B cell (primary cell): ENCODE measurements around the gene ABHD16A. TPM values are rescaled to one million over a fixed set of nuclear protein-coding genes. Genes with fewer than 3 reads are reported as not detected.
A peak's percentile ranks its signal among the peaks of the same experiment; 100 is the strongest.

ENCODE experiments used
- ATAC-seq: fragments of 200-7000 bp; cut with Tn5 transposase; one replicate; pipeline ENCODE4 v1.10.0; 2021; ENCODE audit warnings: low read depth, mild to moderate bottlenecking, moderate number of reproducible peaks, moderate library complexity
- CTCF ChIA-PET: fragments of 350-600 bp; sonication (Branson Sonifier 250); formaldehyde crosslinking; loops from one replicate; lab custom pipeline; 2021; ENCODE audit warnings: antibody characterized with exemption, inconsistent platforms; lab: Charles Lee
- POLR2A ChIA-PET: fragments of 350-600 bp; sonication (Branson Sonifier 250); formaldehyde crosslinking; loops from one replicate; lab custom pipeline; 2021; ENCODE audit warnings: antibody characterized with exemption; lab: Charles Lee
- DNase-seq: peaks from one replicate; pipeline ENCODE4 v3.0.0; 2013
- H2AFZ ChIP-seq: 2 replicates; pipeline ENCODE4 v1.6.1; 2012; ENCODE audit warnings: mild to moderate bottlenecking, low read depth, low read length; ENCODE audit not compliant: insufficient read depth, poor library complexity, severe bottlenecking
- H3K27ac ChIP-seq, 2 donors: 1 replicate in 1 of 2; 2 replicates in 1 of 2; pipeline ENCODE4 v1.5.1; 2012 to 2013; ENCODE audit warnings: low read length in 2 of 2, mild to moderate bottlenecking in 2 of 2, moderate library complexity in 1 of 2
- H3K27me3 ChIP-seq, 4 experiments: fragments of 200-600 bp in 1 of 4; sonication (generic) in 1 of 4; replicated peaks in 1 of 4; 1 replicate in 2 of 4; 2 replicates in 2 of 4; pipeline versions ENCODE4 v1.6.1 to v1.7.0; 2013 to 2016; ENCODE audit warnings: low read length in 3 of 4, mild to moderate bottlenecking in 2 of 4, mixed read lengths in 1 of 4, moderate library complexity in 1 of 4; ENCODE audit not compliant: insufficient read depth in 4 of 4, control insufficient read depth in 3 of 4; ENCODE audit errors: control extremely low read depth in 1 of 4
- H3K36me3 ChIP-seq, 2 experiments: replicated peaks in 1 of 2; 1 replicate in 1 of 2; 2 replicates in 1 of 2; pipeline versions ENCODE4 v1.6.1 to v1.7.1; 2013; ENCODE audit warnings: low read length in 1 of 2; ENCODE audit not compliant: insufficient read depth in 2 of 2, control insufficient read depth in 1 of 2; ENCODE audit errors: control extremely low read depth in 1 of 2, extremely low read depth in 1 of 2
- H3K4me1 ChIP-seq, 2 donors: fragments of 200-600 bp in 1 of 2; sonication (generic) in 1 of 2; 1 replicate in 1 of 2; 2 replicates in 1 of 2; pipeline versions ENCODE4 v1.5.1 to v1.6.1; 2013 to 2017; ENCODE audit warnings: low read length in 2 of 2; ENCODE audit not compliant: control insufficient read depth in 2 of 2, insufficient read depth in 2 of 2
- H3K4me2 ChIP-seq: replicated peaks from 2 replicates; pipeline ENCODE3; 2012; ENCODE audit warnings: mild to moderate bottlenecking, low read depth, low read length; ENCODE audit not compliant: poor library complexity, severe bottlenecking
- H3K4me3 ChIP-seq, 5 experiments: fragments of 200-600 bp in 1 of 5; sonication (generic) in 1 of 5; 1 replicate in 3 of 5; 2 replicates in 2 of 5; pipeline versions ENCODE4 v1.5.1 to v1.7.0; 2011 to 2016; ENCODE audit warnings: low read length in 4 of 5, mild to moderate bottlenecking in 4 of 5, low read depth in 2 of 5, control low read depth in 1 of 5, moderate library complexity in 1 of 5; ENCODE audit not compliant: insufficient read depth in 1 of 5; ENCODE audit errors: control extremely low read depth in 1 of 5, extremely low read depth in 1 of 5
- H3K79me2 ChIP-seq: fragments of 200-600 bp; sonication (generic); one replicate; pipeline ENCODE4 v1.6.0; 2016; ENCODE audit warnings: low read length; ENCODE audit not compliant: control insufficient read depth, insufficient read depth
- H3K9ac ChIP-seq: fragments of 200-600 bp; sonication (generic); 2 replicates; pipeline ENCODE4 v1.6.1; 2017; ENCODE audit warnings: mild to moderate bottlenecking, low read length, moderate library complexity
- H3K9me3 ChIP-seq, 3 donors: one replicate each; pipeline versions ENCODE4 v1.6.1 to v1.7.1; 2013; ENCODE audit warnings: low read length in 2 of 3; ENCODE audit not compliant: control insufficient read depth in 2 of 3, insufficient read depth in 1 of 3; ENCODE audit errors: control extremely low read depth in 1 of 3
- H4K20me1 ChIP-seq: 2 replicates; pipeline ENCODE4 v1.6.0; 2012; ENCODE audit warnings: mild to moderate bottlenecking, low read length; ENCODE audit not compliant: insufficient read depth, control insufficient read depth, poor library complexity, severe bottlenecking
- H3K27ac Mint-ChIP-seq: one replicate; pipeline ENCODE4 v1.8.0; 2021; ENCODE audit warnings: mixed read lengths
- H3K27me3 Mint-ChIP-seq: one replicate; pipeline ENCODE4 v1.8.0; 2021; ENCODE audit warnings: mixed read lengths
- H3K4me1 Mint-ChIP-seq: one replicate; pipeline ENCODE4 v1.8.0; 2021; ENCODE audit warnings: mixed read lengths
- H3K4me3 Mint-ChIP-seq: one replicate; pipeline ENCODE4 v1.8.0; 2021; ENCODE audit warnings: mixed read lengths
- H3K9me3 Mint-ChIP-seq: one replicate; pipeline ENCODE4 v1.8.0; 2022; ENCODE audit warnings: mixed read lengths; ENCODE audit not compliant: insufficient read depth
- EZH2 ChIP-seq: IDR thresholded peaks from 2 replicates; pipeline ENCODE4 v1.6.1; 2012; ENCODE audit warnings: borderline replicate concordance, low read depth, mild to moderate bottlenecking, moderate library complexity, low read length; ENCODE audit not compliant: insufficient read depth, poor library complexity, severe bottlenecking
- WGBS: methylation state at CpG from one replicate; pipeline ENCODE4 v1.1.5; 2013; ENCODE audit warnings: missing lambda C conversion rate; ENCODE audit not compliant: insufficient coverage; 5-methylcytosine and 5-hydroxymethylcytosine counted together
- intact Hi-C: fragments of 100-400 bp; cut with micrococcal nuclease; formaldehyde crosslinking; loops from one replicate; pipeline ENCODE4 v1.10.0; 2022
- polyA plus RNA-seq: library from polyadenylated mRNA; depleted of rRNA; stranded (reverse); fragments of >200 nt; gene quantifications from 2 replicates; pipeline ENCODE4 v1.2.3, GENCODE V29; 2012
- total RNA-seq, 2 donors: library from RNA; stranded (reverse); fragments of 120-200 nt in 1 of 2; gene quantifications; 1 replicate in 1 of 2; 2 replicates in 1 of 2; pipeline versions ENCODE4 v1.2.3 to v1.2.4, GENCODE V29; 2013 to 2022
- TF ChIP-seq, protein P1 (sequence below): fragments of 200-600 bp; IDR thresholded peaks from one replicate; pipeline ENCODE4 v1.8.0; 2022; ENCODE audit warnings: antibody characterized with exemption, mild to moderate bottlenecking

Gene ABHD16A
- total and polyA plus RNA-seq, 2 donors (not counting 1 experiment from before 2014, with no cell fraction given): 78.3 to 97.5 TPM

DNA sequence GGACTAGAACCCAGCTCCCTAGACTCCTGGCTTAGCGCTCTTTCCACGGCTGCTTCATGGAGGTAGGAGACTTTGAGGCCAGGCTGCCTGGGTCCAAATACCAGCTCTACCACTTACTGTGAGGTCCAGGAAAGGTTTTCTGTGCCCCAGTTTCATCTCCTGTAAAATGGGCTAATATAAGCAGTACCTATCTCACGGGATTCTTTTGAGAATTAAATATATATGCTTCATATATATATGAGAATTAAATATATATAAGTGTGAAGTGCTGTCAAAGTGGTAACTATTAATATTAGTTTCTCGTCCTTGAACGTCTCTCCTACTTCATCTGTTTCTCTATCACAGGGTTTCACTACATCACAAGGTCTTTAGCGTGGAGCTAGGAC, 12.1 kb downstream of the ABHD16A start:
- H3K9ac ChIP-seq: no peak overlapping the region
- H3K27me3 Mint-ChIP-seq: no peaks in the 10 kb centered on the region
- H3K27me3 ChIP-seq: no peaks in the 10 kb centered on the region
- H3K36me3 ChIP-seq: peaks cover 0 to 84% of the 10 kb centered on the region in 2 experiments
- no peaks in the 10 kb centered on the region for H4K20me1 ChIP-seq
- H3K9me3 Mint-ChIP-seq: no peaks in the 10 kb centered on the region
- WGBS: 100% methylated on average over 2 of the region's 6 CpGs
- ATAC-seq: no peak
- peaks cover 17% of the 10 kb centered on the region for H3K4me1 Mint-ChIP-seq
- intact Hi-C loops: no loop called here
- H3K4me3 Mint-ChIP-seq: no peak overlapping the region
- H3K9me3 ChIP-seq: no peaks in the 10 kb centered on the region
- no peak overlapping the region for H3K4me2 ChIP-seq
- H2AFZ ChIP-seq: no peak overlapping the region
- no peak for DNase-seq
- CTCF ChIA-PET: interaction anchor here (0.9 to 1.6 kb wide), 3 partner anchors 79 to 140 kb away, joined by 3 to 4 read pairs (median 3); no protein-coding TSS in a partner anchor
- H3K79me2 ChIP-seq: no peaks in the 10 kb centered on the region
- H3K4me1 ChIP-seq: peaks cover 10 to 18% of the 10 kb centered on the region in 2 donors
- POLR2A ChIA-PET: no interaction called here
- H3K27ac Mint-ChIP-seq: no peak overlapping the region
- TF ChIP-seq, protein P1, sequence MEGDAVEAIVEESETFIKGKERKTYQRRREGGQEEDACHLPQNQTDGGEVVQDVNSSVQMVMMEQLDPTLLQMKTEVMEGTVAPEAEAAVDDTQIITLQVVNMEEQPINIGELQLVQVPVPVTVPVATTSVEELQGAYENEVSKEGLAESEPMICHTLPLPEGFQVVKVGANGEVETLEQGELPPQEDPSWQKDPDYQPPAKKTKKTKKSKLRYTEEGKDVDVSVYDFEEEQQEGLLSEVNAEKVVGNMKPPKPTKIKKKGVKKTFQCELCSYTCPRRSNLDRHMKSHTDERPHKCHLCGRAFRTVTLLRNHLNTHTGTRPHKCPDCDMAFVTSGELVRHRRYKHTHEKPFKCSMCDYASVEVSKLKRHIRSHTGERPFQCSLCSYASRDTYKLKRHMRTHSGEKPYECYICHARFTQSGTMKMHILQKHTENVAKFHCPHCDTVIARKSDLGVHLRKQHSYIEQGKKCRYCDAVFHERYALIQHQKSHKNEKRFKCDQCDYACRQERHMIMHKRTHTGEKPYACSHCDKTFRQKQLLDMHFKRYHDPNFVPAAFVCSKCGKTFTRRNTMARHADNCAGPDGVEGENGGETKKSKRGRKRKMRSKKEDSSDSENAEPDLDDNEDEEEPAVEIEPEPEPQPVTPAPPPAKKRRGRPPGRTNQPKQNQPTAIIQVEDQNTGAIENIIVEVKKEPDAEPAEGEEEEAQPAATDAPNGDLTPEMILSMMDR: no peak
- TF ChIP-seq EZH2: no peak
- H3K4me3 ChIP-seq: no peak overlapping the region
- no peak overlapping the region for H3K27ac ChIP-seq

DNA sequence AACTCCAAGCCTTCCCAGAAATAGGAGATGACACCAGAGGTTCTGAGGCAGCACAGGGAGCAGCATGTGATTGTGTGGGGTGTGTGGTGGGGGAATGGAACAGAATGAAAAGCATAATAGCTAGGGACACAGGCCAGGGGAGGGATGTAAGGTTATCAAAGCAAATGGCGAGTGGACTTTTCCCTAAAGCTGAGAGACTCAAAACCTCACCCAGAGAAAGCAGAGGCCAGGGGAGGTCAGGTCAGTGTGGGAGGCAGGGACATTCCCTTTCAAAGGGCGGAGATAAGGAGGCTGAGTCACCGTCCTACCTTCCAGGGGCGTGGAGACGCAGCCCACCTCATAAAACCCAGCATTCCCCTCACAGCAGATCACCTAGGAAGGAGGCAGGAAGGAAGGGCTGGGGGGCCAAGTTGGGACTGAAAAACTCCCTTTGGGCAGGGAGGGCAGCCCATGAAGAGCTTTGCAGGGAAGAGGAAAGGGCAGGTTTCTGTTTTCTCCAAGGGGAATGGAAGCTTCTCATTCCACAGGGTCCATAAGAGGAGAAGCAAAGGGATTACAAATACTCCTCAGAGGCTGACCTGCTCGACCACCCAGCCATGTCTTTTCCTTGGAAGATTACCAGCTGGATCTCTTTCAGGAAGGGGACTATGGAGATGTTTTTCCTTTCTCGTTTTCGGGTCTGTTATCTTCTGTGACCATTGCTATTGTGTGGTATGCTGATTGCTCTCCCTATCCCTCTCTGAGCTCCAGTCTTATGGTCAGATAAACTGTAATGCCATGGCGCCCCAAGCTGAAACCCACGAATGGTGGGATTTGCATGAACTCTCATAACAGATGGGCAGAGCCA, 12.7 kb downstream of the ABHD16A start:
- DNase-seq (no peak), ATAC-seq (no peak)
- no peak overlapping the region for H2AFZ ChIP-seq
- Mint-ChIP-seq H3K9me3 (no peaks in the 10 kb centered on the region), H3K27me3 (no peaks in the 10 kb centered on the region), H3K27ac (no peak overlapping the region), H3K4me3 (no peak overlapping the region), H3K4me1 (peaks cover 17% of the 10 kb centered on the region)
- ChIA-PET CTCF (interaction anchor here (0.9 to 1.6 kb wide), 3 partner anchors 79 to 140 kb away, joined by 3 to 4 read pairs (median 3); no protein-coding TSS in a partner anchor), POLR2A (interaction anchor here (0.6 kb wide), 1 partner anchor 8 kb away, joined by 4 read pairs; no protein-coding TSS in a partner anchor)
- H3K4me2 ChIP-seq: no peak overlapping the region
- no peaks in the 10 kb centered on the region for H3K79me2 ChIP-seq
- H3K4me1 ChIP-seq: peaks cover 10 to 18% of the 10 kb centered on the region in 2 donors
- peak overlapping the region in 1 of 2 donors; percentile 32 for H3K27ac ChIP-seq
- WGBS: 89% methylated on average over 4 of the region's 10 CpGs
- no peak overlapping the region for H3K9ac ChIP-seq
- H3K4me3 ChIP-seq: no peak overlapping the region
- H3K27me3 ChIP-seq: no peaks in the 10 kb centered on the region
- no peaks in the 10 kb centered on the region for H4K20me1 ChIP-seq
- H3K36me3 ChIP-seq: peaks cover 0 to 86% of the 10 kb centered on the region in 2 experiments
- no peaks in the 10 kb centered on the region for H3K9me3 ChIP-seq
- TF ChIP-seq, protein P1: no peak
- TF ChIP-seq EZH2: no peak
- intact Hi-C loops: no loop called here
